Body of pancreas (tissue), 4 donors: Measurements from ENCODE around the gene FUT9. TPM values are rescaled to one million over a fixed set of nuclear protein-coding genes. Genes with fewer than 3 reads are reported as not detected.

ENCODE experiments used
- ATAC-seq: fragments of 150-250 bp; one replicate; pipeline ENCODE4 v1.9.1; 2016
- DNase-seq, 4 donors: peaks; one replicate each; pipeline ENCODE4 v3.0.0-alpha.2; 2019
- H3K27ac ChIP-seq, 4 donors: fragments of 200-600 bp; sonication (generic); 1 replicate in 3 of 4; 2 replicates in 1 of 4; pipeline versions ENCODE4 v1.5.1 to v1.6.1; 2016 to 2019; ENCODE audit warnings: mild to moderate bottlenecking in 1 of 4, mixed read lengths in 1 of 4, moderate library complexity in 1 of 4
- H3K27me3 ChIP-seq, 2 donors: fragments of 200-600 bp; sonication (generic); one replicate each; pipeline ENCODE4 v1.6.0; 2016; ENCODE audit warnings: mild to moderate bottlenecking in 1 of 2
- H3K36me3 ChIP-seq, 2 donors: fragments of 200-600 bp; sonication (generic); replicated peaks in 1 of 2; 2 replicates each; pipeline ENCODE4 v1.5.1; 2016; ENCODE audit warnings: low read depth in 2 of 2; ENCODE audit not compliant: insufficient read depth in 1 of 2
- H3K4me1 ChIP-seq: fragments of 200-600 bp; sonication (generic); one replicate; pipeline ENCODE4 v1.6.0; 2016
- H3K4me3 ChIP-seq, 2 donors: fragments of 200-600 bp; sonication (generic); 1 replicate in 1 of 2; 2 replicates in 1 of 2; pipeline ENCODE4 v1.5.1; 2016 to 2019
- H3K9me3 ChIP-seq, 3 donors: fragments of 200-600 bp; sonication (generic); 1 replicate in 2 of 3; 2 replicates in 1 of 3; pipeline ENCODE4 v1.5.1; 2016
- CTCF ChIP-seq, 7 experiments: fragments of 450-650 bp in 4 of 7; fragments of 200-600 bp in 3 of 7; sonication (generic) in 3 of 7; IDR thresholded peaks; one replicate each; pipeline ENCODE4 v1.5.1; 2016 to 2019; ENCODE audit warnings: antibody characterized with exemption in 7 of 7
- POLR2A ChIP-seq, 3 donors: fragments of 450-650 bp; IDR thresholded peaks; one replicate each; pipeline ENCODE4 v1.6.1; 2016; ENCODE audit warnings: antibody characterized with exemption in 3 of 3, mild to moderate bottlenecking in 2 of 3
- WGBS, 2 donors: methylation state at CpG; one replicate each; pipeline ENCODE4 v1.1.5; 2017; 5-methylcytosine and 5-hydroxymethylcytosine counted together
- intact Hi-C: fragments of 100-400 bp; cut with DNase I; formaldehyde crosslinking; loops from one replicate; pipeline ENCODE4 v1.15.1; 2023
- total RNA-seq, 2 donors: library from RNA; depleted of rRNA; stranded (reverse); fragments of >200 nt; gene quantifications; one replicate each; pipeline ENCODE4 v1.1.0, GENCODE V29; 2016

The FUT9 gene
- total RNA-seq, 2 donors from 2014 or later: 0.26 to 9.2 TPM

- no peak for ATAC-seq
- TF ChIP-seq POLR2A (IDR thresholded peaks at IDR 0.05): no peak
- peak in 1 of 7 experiments; percentile 3 for TF ChIP-seq CTCF (IDR thresholded peaks at IDR 0.05)
- Histone ChIP-seq H3K27ac (peak overlapping the region in 3 of 4 donors; percentile 3 to 26 (median 25)), H3K36me3 (no peaks in the 10 kb centered on the region), H3K9me3 (no peaks in the 10 kb centered on the region), H3K4me3 (no peak overlapping the region), H3K4me1 (no peaks in the 10 kb centered on the region), H3K27me3 (no peaks in the 10 kb centered on the region)
- DNase-seq: peak in 1 of 4 donors; percentile 15
- 7% methylated on average over 2 of the region's 2 CpGs for WGBS, 2 donors
- intact Hi-C loops: no loop called here
Observed at GRCh38 chr6:96007663-96008062, 8.1 kb upstream of the FUT9 start.

GRCh38 chr6:96013531-96013930 lies 2.2 kb upstream of the FUT9 start:
- Histone ChIP-seq H3K9me3 (no peaks in the 10 kb centered on the region), H3K36me3 (no peaks in the 10 kb centered on the region), H3K4me3 (no peak overlapping the region), H3K4me1 (peaks cover 6% of the 10 kb centered on the region), H3K27me3 (no peaks in the 10 kb centered on the region), H3K27ac (peak overlapping the region in 1 of 4 donors; percentile 44)
- TF ChIP-seq CTCF (IDR thresholded peaks at IDR 0.05) (no peak), POLR2A (IDR thresholded peaks at IDR 0.05) (no peak)
- 67 to 84% methylated on average over 3 of the region's 3 CpGs for WGBS, 2 donors
- ATAC-seq (no peak), DNase-seq (no peak)
- intact Hi-C loops: no loop called here

GRCh38 chr6:96014846-96015517 lies 792 bp upstream of the FUT9 start:
- TF ChIP-seq POLR2A (IDR thresholded peaks at IDR 0.05) (no peak), CTCF (IDR thresholded peaks at IDR 0.05) (peak in 3 of 7 experiments; percentile 4 to 12 (median 9))
- intact Hi-C loops: no loop called here
- Histone ChIP-seq H3K9me3 (no peaks in the 10 kb centered on the region), H3K36me3 (no peaks in the 10 kb centered on the region), H3K27me3 (no peaks in the 10 kb centered on the region), H3K4me3 (peak overlapping the region; percentile 12 to 36), H3K27ac (peak overlapping the region in 2 of 4 donors; percentile 76 to 85), H3K4me1 (peaks cover 6% of the 10 kb centered on the region)
- DNase-seq (peak in 1 of 4 donors; percentile 11), ATAC-seq (no peak)
- 10 to 17% methylated on average over 20 of the region's 20 CpGs for WGBS, 2 donors

- TF ChIP-seq POLR2A (IDR thresholded peaks at IDR 0.05): no peak
- peak in 1 of 7 experiments; percentile 8 for TF ChIP-seq CTCF (IDR thresholded peaks at IDR 0.05)
- Histone ChIP-seq H3K27ac (peak overlapping the region in 2 of 4 donors; percentile 76 to 85), H3K36me3 (no peaks in the 10 kb centered on the region), H3K9me3 (no peaks in the 10 kb centered on the region), H3K4me1 (peaks cover 6% of the 10 kb centered on the region), H3K27me3 (no peaks in the 10 kb centered on the region), H3K4me3 (peak overlapping the region; percentile 21 to 36)
- ATAC-seq (no peak), DNase-seq (peak in 1 of 4 donors; percentile 8)
- intact Hi-C loops: no loop called here
- 4 to 7% methylated on average over 18 of the region's 18 CpGs for WGBS, 2 donors
Observed at GRCh38 chr6:96016334-96017069, 728 bp downstream of the FUT9 start.
